Daoy (cell line): ENCODE data around the gene IMMP2L. TPM values are rescaled to one million over a fixed set of nuclear protein-coding genes. Genes with fewer than 3 reads are reported as not detected.
A peak's percentile ranks its signal among the peaks of the same experiment; 100 is the strongest.

Source experiments
- DNase-seq: peaks from one replicate; pipeline ENCODE4 v3.0.0-alpha.2; 2015; ENCODE audit warnings: low read depth
- total RNA-seq: library from RNA; depleted of rRNA; stranded (reverse); fragments of >200 nt; shearing (Covaris generic); gene quantifications from 2 replicates; pipeline ENCODE4 v1.2.3, GENCODE V29; 2014

IMMP2L gene
- total RNA-seq, 1 experiment from 2014 or later: 17.7 TPM

GRCh38 chr7:111103136-111103535 lies 459.2 kb downstream of the IMMP2L start:
- no peak for DNase-seq

GRCh38 chr7:111101856-111102646 lies 460.2 kb downstream of the IMMP2L start:
- DNase-seq: no peak

GRCh38 chr7:111098926-111099250 lies 463.4 kb downstream of the IMMP2L start:
- no peak for DNase-seq

GRCh38 chr7:111098011-111098925 lies 464.0 kb downstream of the IMMP2L start:
- DNase-seq: peak; percentile 72

GRCh38 chr7:111096997-111097396 lies 465.3 kb downstream of the IMMP2L start:
- DNase-seq: no peak

- no peak for DNase-seq
Observed at GRCh38 chr7:111094419-111094818, 467.9 kb downstream of the IMMP2L start.

- DNase-seq: no peak
Observed at GRCh38 chr7:111093496-111093895, 468.8 kb downstream of the IMMP2L start.

GRCh38 chr7:111092406-111093236 lies 469.7 kb downstream of the IMMP2L start:
- no peak for DNase-seq

- DNase-seq: peak; percentile 45
Observed at GRCh38 chr7:111091593-111092358, 470.5 kb downstream of the IMMP2L start.

GRCh38 chr7:111090846-111091245 lies 471.4 kb downstream of the IMMP2L start, which contains the start of gene LRRN3:
Gene LRRN3 (plus strand): TSS chr7:111091127. CDS start chr7:111122773, 31,646 bp downstream.
- DNase-seq: peak; percentile 88

GRCh38 chr7:111089822-111090426 lies 472.4 kb downstream of the IMMP2L start:
- DNase-seq: peak; percentile 48

GRCh38 chr7:111088328-111088727 lies 474.0 kb downstream of the IMMP2L start:
- DNase-seq: no peak

GRCh38 chr7:111086532-111086931 lies 475.8 kb downstream of the IMMP2L start:
- DNase-seq: no peak

- no peak for DNase-seq
Observed at GRCh38 chr7:111085356-111085755, 476.9 kb downstream of the IMMP2L start.

GRCh38 chr7:111083413-111083812 lies 478.9 kb downstream of the IMMP2L start:
- peak; percentile 88 for DNase-seq

GRCh38 chr7:111082351-111082750 lies 479.9 kb downstream of the IMMP2L start:
- peak; percentile 51 for DNase-seq

GRCh38 chr7:111081546-111082267 lies 480.6 kb downstream of the IMMP2L start:
- no peak for DNase-seq

- no peak for DNase-seq
Observed at GRCh38 chr7:111080495-111081105, 481.7 kb downstream of the IMMP2L start.

GRCh38 chr7:111077001-111077400 lies 485.3 kb downstream of the IMMP2L start:
- DNase-seq: no peak
